Frontal cortex (tissue), 4 donors: Measurements from ENCODE around the gene RECK. TPM values are rescaled to one million over a fixed set of nuclear protein-coding genes. Genes with fewer than 3 reads are reported as not detected.
A peak's percentile ranks its signal among the peaks of the same experiment; 100 is the strongest.
"Not testable (repeated sequence)": the region's sequence is repeated elsewhere in the genome, so short reads cannot be mapped to it uniquely, and the experiment has no call there.

Experiments
- DNase-seq, 2 donors: peaks; one replicate each; pipeline ENCODE4 v3.0.0; 2012; ENCODE audit warnings: low spot score in 2 of 2
- FAIRE-seq: peaks from 2 replicates; lab custom pipeline; 2012; peaks lifted over from hg19 to GRCh38; lab: Jason Lieb, UNC
- total RNA-seq: library from RNA; depleted of rRNA; stranded (reverse); fragments of >200 nt; gene quantifications from one replicate; pipeline ENCODE4 v1.2.3, GENCODE V29; 2014
- donor health status: control.
- donor health status: control.
- donor health status: control.

The RECK gene
- total RNA-seq, 1 donor from 2014 or later = 7.3 TPM

- FAIRE-seq (peak; percentile 15), DNase-seq (peak; percentile 76 to 86)
These were observed 111.8 kb downstream of the RECK start for GRCh38 chr9:36148311-36149051.

DNA sequence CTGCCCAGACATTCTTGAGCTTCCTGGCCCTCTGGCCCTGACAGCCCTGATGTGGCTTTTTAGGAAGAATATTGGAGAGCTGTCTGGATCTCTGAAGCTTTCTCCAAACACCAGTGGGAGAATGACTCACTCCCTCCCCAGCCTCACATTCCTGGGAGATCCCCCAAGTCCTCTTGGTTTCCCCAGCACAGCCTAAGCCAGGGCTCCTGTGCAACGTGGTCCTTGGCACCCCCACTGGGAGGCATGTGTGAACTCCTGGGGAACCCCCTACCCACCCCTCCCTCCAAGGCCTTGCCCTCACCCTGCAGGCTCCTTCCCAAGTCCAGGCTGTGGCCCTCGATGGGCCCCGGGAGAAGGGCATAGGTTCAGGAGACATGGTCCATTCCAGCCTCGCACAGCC lies 112.5 kb downstream of the RECK start:
- DNase-seq (no peak), FAIRE-seq (no peak)

GRCh38 chr9:36150574-36151315 lies 114.0 kb downstream of the RECK start:
- DNase-seq = no peak
- no peak for FAIRE-seq

- no peak for FAIRE-seq
- no peak for DNase-seq
These were observed 114.8 kb downstream of the RECK start for GRCh38 chr9:36151316-36152210.

GRCh38 chr9:36152741-36153438 lies 116.2 kb downstream of the RECK start:
- DNase-seq (no peak), FAIRE-seq (no peak)

GRCh38 chr9:36153746-36154145 lies 117.0 kb downstream of the RECK start:
- DNase-seq (no peak), FAIRE-seq (no peak)

- DNase-seq = no peak
- no peak for FAIRE-seq
These were observed 117.7 kb downstream of the RECK start for GRCh38 chr9:36154331-36154952.

DNA sequence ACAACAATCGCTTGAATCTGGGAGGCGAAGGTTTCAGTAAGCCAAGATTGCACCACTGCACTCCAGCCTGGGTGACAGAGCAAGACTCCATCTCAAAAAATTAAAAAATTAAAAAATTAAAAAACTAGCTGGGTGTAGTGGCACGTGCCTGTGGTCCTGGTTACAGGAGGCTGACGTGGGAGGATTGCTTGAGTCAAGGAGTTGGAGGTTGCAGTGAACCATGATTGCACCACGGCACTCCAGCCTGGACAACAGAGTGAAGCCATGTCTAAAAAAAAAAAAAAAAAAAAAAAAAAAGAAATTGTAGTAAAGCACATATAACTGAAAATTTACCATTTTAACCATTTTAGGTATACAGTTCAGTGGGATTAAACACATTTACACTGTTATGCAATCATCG lies 119.4 kb downstream of the RECK start:
- DNase-seq = no peak
- FAIRE-seq = no peak

- FAIRE-seq (no peak), DNase-seq (no peak)
These were observed 121.4 kb downstream of the RECK start for GRCh38 chr9:36158122-36158521.

GRCh38 chr9:36158917-36159316 lies 122.2 kb downstream of the RECK start:
- no peak for FAIRE-seq

GRCh38 chr9:36159509-36159908 lies 122.8 kb downstream of the RECK start:
- FAIRE-seq, DNase-seq: not testable (repeated sequence)

More at GRCh38 chr9:36158917-36159316, 122.2 kb downstream of the RECK start:
- no peak for DNase-seq

DNA sequence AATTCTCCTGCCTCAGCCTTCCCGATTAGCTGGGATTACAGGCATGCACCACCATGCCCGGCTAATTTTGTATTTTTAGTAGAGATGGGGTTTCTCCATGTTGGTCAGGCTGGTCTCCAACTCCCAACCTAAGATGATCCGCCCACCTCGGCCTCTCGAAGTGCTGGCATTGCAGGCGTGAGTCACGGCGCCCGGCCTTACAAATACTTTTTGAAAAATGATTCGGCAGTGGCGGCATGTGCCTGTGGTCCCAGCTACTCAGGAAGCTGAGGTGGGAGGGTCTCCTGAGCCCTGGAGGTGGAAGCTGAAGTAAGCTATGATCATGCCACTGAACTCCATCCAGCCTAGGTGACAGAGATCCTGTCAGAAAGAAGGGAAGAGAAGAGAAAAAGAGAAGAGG lies 123.4 kb downstream of the RECK start:
- DNase-seq, FAIRE-seq: not testable (repeated sequence)

DNA sequence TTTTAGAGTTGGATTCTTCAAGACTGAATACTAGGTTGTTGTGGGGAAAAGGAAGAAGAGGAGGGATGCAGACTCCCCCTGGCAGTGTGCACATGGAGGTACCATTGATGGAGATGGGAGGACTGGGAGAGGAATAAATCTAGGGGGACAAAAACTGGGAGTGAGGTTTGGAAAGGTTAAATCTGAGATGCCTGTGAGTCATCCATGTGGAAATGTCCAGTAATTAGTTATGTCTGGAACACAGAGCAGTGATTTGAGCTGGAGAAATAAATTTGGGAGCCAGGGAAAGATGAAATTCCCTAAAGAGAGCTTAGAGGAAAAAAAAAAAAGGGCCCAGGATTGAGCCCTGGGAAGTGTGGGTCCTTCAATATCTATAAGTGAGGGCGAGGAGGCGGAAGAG lies 124.5 kb downstream of the RECK start:
- DNase-seq (no peak), FAIRE-seq (no peak)

GRCh38 chr9:36162211-36162738 lies 125.6 kb downstream of the RECK start:
- FAIRE-seq = no peak
- no peak for DNase-seq

DNA sequence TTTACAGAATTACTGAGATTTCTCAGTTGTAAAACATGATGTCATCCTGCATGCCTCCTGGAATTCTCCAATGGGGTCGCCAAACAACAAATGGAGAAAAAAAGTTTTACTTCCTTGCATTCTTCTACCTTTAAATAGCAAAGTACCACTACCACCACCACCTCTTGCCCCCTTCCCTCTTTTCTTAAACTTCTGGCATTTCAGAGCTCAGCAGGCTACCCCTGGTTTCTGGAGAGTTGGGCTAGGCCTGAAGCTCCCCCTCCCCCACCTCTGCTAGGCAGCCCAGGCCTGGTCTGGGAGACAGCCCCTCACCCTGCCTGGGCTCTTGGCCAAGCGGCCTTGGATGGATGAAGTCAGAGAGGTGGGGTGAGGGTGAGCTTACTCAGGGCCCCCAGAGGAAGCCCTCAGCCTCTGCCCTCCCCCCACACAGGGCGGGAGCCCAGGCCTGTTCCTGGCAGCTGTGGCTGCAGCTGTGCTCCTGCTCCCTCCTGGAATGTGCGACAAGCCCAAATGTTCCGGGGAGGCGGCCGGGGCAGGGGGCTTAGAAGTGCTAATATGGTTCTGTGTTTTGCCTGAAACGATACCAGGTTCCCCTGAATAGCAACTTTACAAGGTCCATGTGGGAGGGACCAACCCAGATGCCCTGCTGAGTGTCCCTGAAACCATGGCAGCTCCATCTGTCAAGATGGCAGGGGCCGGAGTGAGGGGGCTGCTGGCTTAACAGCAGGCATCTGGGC lies 126.5 kb downstream of the RECK start:
- FAIRE-seq = no peak
- no peak for DNase-seq

DNA sequence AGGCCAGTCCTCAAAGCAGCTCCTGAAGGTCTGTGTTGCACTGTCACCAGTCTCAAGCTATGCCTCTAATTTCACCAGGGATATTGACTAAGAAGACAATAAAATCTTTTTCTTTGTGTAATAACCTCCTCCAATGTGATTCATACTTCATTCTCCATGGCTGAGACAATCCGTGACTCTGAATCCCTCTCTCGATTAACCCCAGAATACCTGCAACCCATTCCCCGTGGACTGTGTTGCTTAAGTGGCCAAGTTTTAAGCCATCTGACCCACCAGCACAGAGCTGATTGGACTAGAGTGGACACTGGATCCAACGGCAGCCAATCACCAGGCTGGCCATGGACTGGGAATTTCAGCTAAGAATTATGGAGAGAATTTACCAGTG lies 127.1 kb downstream of the RECK start:
- DNase-seq = peak in 1 of 2 donors; percentile 11

DNA sequence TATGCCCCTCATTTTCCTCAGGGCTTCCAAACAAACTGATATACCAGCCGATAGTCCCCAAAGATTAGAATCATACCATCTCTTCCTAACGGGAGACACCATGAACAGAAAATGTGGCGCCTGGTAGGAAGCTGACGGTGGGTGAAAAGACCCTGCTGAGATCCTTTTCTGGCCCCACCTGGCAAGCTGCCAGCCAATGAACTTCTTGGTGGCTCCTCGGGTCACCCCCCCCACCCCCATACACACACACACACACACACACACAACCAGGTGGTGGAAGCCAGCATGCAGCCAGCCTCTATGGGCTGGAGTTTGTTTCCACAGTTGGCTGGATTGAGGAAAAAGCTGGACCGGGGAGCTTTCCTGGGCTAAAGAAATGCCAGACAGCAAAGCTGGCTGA lies 127.7 kb downstream of the RECK start:
- DNase-seq = peak in 1 of 2 donors; percentile 10
- FAIRE-seq = no peak

More for the DNA sequence above, 127.1 kb downstream of the RECK start:
- no peak for FAIRE-seq

DNA sequence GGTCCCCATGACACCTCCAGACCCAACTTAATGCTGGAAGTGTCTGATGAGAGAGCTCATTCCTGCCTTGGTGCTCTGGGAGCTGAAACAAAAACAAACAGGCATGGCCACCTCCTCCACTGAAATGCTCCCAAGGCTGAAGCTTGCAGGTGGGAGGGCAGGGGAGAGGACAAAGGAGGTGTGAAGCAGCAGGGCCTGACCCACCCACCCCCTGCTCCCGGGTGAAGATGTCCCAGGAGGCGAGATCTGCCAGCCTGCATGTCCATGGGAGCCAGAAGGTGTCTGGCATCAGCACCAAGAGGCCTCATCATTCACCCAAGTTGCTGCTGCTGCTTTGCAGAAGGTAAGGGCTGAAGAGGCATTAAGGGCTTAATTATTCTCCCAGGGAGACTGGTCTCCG lies 128.3 kb downstream of the RECK start:
- DNase-seq (peak in 1 of 2 donors; percentile 8), FAIRE-seq (no peak)
